Sciatic nerve (tissue), 2 donors: ENCODE data around the gene NFS1. TPM values are rescaled to one million over a fixed set of nuclear protein-coding genes. Genes with fewer than 3 reads are reported as not detected.
"Not testable (repeated sequence)": the region's sequence is repeated elsewhere in the genome, so short reads cannot be mapped to it uniquely, and the experiment has no call there.

Source experiments
- ATAC-seq: fragments of 200-7000 bp; cut with Tn5 transposase; one replicate; pipeline ENCODE4 v1.9.1; 2020; ENCODE audit warnings: mild to moderate bottlenecking, moderate library complexity
- DNase-seq: peaks from one replicate; pipeline ENCODE4 v3.0.0-alpha.2; 2020; ENCODE audit warnings: low spot score
- intact Hi-C: fragments of 100-400 bp; cut with DNase I; formaldehyde crosslinking; loops from one replicate; pipeline ENCODE4 v1.14.2; 2022
- total RNA-seq: library from RNA; stranded (reverse); fragmentation: NEBNext Ultra II Directional; extraction: Animal tissue kit (Norgen Biotek cat#: 25700); gene quantifications from one replicate; pipeline ENCODE4 v1.2.1, GENCODE V29; 2021
- donor health status: DM: no; HTN: no; CAD: no.
- donor health status: DM: no; HTN: no; CAD: no.

Gene NFS1
- total RNA-seq, result 26.7 TPM

- intact Hi-C loops, result no loop called here
- peak; percentile 90 for DNase-seq
- peak; percentile 96 for ATAC-seq
Measured at GRCh38 chr20:35699127-35699956, at the start of gene NFS1, which contains the start of gene ROMO1. Gene NFS1, minus strand, starts transcription at chr20:35699352. Its CDS starts 64 bp downstream, at chr20:35699288. Gene ROMO1, plus strand, starts transcription at chr20:35699405. Its CDS starts 228 bp downstream, at chr20:35699633.

GRCh38 chr20:35744492-35744841 is 45.3 kb upstream of the NFS1 start:
- intact Hi-C loops, DNase-seq, ATAC-seq: not testable (repeated sequence)

GRCh38 chr20:35743693-35744491 is 44.7 kb upstream of the NFS1 start:
- DNase-seq (no peak), ATAC-seq (no peak)
- intact Hi-C loops, result no loop called here

DNA sequence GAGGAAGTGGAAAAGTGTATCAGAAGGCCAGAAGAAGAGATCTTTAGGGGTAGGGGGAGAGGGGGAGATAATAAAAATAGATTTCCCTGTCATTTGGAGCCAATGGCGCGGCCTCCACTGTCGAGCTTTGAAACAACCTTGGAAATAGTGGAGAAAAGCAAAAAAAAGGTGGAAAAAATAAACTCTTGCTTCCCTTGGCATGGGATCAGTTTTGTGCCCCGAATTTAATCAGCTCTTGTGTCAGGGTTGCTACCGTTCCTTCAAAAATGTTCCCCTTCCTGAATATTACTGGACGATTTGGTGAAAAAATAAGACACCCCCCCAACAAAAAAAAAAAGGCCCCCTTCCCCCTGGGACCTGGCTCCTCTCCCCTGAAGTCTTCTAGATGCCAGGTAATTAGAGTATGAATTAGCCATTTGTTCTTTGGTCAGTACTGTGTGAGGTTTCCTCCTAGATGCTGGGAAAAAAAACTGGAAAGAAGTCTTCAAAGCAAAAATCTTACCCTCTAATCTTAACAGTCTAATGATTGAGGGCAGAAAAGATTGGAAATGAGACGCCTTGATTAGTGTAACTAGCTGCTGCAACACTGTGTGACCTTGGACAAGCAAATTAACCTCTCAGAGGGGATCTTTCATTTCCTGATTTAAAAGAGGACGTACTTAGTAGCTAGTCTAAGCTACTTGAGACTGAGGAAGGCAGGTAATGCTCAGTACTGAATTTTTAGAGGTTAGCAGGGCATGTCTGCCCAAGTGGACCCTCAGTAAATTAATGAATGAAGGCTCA is 43.8 kb upstream of the NFS1 start:
- DNase-seq, result no peak
- ATAC-seq, result no peak
- intact Hi-C loops, result no loop called here

DNA sequence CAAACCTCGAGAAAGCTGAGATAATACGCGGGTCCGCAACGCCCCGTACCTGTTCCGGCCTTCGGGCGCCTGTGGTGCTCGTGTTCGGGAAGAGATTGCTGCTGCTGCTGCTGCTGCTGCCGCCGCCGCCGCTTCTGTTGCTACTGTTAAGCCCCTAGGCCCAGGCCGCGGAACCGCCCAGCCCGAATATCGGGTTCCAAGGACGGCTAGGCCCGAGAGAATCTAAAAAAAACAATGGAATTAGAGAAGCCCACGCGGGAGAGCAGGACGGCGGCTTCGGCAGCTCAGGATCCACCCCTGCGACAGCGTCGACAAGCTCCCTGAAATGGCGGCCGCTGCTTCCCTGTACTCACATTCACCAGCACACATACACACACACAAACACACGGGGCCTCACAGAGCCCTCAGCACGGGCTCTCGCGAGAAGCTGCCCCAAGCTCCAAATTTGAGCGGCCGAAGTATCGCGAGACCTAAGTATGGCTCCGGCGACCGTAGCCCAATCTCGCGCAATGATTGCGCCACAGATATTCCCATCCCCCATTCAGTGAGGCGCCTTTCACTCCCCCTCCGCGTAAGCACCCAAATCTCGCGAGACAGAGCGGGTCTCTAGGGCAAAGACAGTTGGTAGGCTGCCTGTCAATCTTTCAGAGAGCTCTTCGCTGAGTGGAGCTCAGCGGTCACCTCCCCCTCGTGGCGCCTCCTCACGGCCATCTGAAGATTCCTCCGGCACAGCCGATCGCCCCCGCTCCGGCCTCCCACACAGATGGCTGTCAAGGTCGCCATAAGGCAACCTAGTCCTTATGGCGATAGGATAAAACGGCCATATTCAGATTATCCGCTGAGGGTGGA is 43.0 kb upstream of the NFS1 start, which contains the start of gene RBM39:
Gene RBM39, minus strand, starts transcription at position 369 of the 849 bp plus-strand sequence. CDS start 1,386 bp downstream, outside the sequence.
- intact Hi-C loops, result no loop called here
- ATAC-seq (peak; percentile 98), DNase-seq (peak; percentile 100)

DNA sequence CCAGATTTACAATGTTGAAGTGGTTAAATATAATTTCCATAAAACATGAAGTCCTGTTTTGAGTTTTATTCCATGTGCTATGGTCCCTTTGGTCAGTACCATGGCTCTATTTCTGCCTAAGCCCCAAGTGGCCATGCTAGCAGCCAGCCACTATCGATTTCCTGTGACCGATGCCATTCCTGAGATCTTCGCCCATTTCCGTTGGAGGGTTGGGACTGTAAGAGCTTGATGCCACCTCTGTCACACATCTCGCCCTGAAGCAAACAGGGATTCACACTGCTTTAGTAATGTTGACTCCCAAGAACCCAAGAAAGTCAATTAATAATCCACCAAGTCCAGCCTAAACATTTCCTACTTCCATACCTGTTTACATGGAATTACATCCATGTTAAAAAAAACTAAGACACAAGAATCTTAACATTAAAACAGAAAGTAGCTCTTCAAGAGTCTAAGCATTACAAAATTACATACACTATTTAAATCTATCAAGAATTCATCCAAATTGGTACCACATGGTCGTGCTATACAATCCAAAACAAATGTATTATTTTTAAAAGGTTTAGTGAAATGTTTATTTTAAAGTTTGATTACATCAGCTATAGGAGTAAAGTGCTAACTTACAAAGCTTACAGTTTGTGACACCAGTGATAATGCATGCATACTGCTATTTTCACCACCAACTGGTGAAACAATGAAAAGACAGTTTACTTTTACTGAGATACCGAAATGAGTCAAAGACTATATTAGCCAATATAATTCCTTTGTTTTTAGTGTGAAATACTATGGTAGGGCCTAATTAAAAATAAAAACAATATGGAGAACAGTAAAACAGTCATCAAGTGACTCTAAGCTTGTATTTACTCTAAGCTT is 40.4 kb upstream of the NFS1 start:
- ATAC-seq (no peak), DNase-seq (no peak)
- intact Hi-C loops, result no loop called here

- intact Hi-C loops, result no loop called here
- no peak for DNase-seq
- ATAC-seq, result no peak
Measured at GRCh38 chr20:35738410-35739179, 39.4 kb upstream of the NFS1 start.

DNA sequence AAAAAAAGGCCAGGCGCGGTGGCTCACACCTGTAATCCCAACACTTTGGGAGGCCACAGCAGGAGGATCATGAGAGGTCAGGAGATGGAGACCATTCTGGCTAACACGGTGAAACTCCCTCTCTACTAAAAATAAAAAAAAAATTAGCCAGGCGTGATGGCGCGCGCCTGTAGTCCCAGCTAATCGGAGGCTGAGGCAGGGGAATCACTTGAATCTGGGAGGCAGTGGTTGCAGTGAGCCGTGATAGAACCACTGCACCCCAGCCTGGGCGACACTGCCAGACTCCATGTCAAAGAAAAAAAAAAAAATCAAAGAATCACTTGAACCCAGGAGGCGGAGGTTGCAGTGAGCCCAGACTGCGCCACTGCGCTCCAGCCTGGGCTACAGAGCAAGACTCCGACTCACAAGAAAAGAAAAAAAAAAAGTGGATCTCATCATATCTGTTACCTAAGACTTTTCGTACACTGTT is 38.7 kb upstream of the NFS1 start:
- DNase-seq (no peak), ATAC-seq (no peak)
- intact Hi-C loops, result no loop called here

DNA sequence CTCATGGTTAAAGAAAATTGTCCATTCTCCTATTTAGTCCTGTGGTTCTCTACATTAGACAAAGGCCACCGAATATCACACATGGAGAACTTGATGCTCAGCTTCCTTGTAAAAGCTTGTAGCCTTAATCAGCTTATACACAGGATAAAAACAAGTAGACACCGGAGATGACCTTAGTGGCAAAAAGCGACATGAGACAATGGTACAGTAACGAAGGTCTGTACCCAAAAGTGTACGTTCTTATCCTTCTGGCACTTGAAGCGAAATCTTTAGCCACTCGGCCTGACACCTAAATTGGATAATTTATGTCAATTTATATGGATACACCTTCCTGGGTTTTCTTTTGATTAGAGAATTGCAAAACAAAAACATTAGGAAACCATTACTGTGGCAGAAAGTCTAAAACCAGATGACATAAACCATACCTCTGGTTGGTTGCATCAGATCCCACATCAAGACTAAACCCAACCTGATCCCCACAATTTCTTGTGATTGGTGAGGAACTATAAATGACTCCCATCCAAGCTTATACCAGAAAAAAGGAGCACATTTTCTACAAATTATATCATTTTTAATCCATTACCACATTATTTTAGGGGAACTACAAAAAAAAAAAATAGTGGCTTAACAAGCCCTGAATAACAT is 36.8 kb upstream of the NFS1 start:
- intact Hi-C loops, result no loop called here
- ATAC-seq (no peak), DNase-seq (no peak)

DNA sequence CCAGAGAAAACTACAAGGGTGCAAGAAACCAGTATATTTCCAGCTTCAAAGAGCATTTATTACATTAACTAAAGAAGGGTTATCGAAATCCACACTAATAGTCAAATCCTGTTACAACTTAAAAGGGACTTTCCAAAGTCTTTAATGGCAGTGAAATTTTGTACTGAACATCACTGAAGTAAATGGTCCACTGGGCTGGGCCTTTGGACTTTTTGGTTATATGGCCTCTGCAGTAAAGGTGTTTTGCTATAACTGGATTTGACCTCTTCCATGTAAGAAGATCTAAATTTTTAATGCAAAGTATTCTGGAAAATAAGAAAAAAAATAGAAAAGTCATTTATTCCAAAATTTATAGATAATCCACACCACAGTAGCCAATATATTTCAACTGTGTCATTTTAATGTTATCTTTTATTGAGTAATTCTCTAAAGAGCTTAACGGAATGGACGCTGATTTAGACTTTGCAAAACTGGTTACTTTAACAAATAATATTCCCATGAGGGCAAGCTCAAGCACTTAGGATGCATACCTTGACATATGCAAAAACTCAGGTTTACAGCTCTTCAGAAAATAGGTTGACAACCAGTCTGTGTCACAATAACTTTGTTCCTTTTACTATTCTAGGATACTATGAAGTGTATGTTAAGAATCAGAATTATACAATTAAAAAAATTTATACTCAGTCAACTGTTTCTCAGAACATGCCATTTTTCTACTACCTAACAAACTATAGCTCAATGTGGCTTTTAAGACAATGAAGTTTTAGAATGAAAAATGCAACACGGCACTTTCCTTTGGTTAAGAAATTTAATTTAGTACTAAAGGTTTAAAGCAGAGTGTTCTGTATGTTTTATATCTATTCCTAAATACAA is 35.9 kb upstream of the NFS1 start:
- no peak for DNase-seq
- intact Hi-C loops, result no loop called here
- no peak for ATAC-seq

DNA sequence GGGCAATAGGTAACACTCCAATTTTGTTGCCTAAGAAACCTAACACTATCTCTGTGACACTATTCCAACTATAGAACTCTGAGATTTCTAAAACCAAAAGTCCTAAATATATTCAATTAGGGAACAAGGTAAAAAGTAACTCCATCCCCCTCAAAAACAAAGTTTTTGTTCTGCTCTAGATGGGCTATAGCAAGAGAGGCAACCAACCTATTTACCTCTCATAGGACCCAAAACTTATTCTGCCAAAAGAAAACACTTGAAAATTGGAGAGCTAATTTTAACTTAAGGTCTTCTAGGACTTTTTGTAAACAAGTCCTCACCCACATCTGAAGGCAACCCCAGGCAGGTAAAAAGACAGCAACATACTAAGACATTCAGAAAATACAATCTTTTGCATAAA is 35.2 kb upstream of the NFS1 start:
- intact Hi-C loops, result no loop called here
- no peak for DNase-seq
- no peak for ATAC-seq

DNA sequence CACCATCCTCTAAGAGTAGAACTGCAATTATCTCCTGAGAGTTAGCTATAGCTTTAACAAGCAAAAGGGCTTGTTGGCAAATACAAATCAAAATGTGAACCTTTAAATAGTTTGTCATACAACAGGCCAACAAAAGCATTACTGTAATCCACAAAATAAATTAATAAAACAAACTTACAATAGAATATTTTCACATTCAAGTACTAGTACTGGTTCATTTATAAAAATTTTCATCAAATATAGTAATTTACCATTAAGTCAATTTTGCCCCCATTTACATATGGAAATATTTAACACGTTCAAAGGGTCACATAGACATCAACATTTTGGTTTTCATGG is 33.5 kb upstream of the NFS1 start:
- DNase-seq (no peak), ATAC-seq (no peak)
- intact Hi-C loops, result no loop called here

DNA sequence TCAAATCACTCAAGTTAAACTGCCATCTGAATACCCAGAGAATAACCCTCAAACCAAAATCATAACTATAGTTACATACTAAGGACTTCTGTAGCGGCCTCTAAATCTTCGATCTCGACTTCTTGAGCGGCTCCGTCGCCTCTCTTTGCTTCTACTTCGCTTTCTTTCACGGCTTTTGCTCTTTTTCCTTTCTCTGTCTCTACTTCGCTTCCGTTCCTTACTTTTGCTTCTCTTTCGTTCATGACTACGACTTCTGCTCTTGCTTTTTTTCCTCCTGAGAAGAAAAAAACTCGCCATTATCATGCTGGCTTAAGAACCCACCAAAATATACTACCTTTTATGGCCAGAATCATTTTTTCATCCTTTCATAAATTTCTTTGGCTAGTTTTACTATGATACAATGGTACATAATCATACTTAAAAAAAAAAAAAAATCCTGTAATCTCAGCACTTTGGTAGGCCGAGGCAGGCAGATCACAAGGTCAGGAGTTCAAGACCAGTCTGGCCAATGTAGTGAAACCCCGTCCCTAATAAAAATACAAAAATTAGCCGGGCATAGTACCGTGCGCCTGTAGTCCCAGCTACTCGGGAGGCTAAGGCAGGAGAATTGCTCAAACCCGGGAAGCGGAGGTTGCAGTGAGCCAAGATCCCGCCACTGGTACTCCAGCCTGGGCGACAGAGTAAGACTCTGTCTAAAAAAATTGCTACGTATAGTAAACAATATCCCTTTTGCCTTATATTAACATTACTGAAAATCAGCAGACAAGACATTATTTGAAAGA is 32.9 kb upstream of the NFS1 start:
- no peak for DNase-seq
- intact Hi-C loops, result no loop called here
- no peak for ATAC-seq

DNA sequence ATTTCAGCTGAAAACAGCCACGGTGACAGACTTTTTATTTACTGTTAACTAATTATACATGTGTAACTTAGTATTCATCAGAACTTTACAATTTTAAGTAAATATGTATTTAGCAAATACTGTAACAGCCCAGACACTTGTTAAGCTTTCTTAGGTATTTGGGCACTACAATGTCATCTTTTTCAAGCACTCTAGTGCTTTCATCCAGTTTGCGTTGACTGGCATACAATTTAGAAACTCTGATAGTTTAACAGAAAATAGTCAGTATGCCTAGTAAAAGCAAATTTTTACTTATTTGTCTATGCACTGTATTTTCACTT is 32.3 kb upstream of the NFS1 start:
- intact Hi-C loops, result no loop called here
- ATAC-seq, result no peak
- DNase-seq, result no peak
